Rectal smooth muscle tissue (tissue), 1 donor: ENCODE data around the gene WNK2.
"Not testable (repeated sequence)": the region's sequence is repeated elsewhere in the genome, so short reads cannot be mapped to it uniquely, and the experiment has no call there.

ENCODE experiments used
- H3K27ac ChIP-seq: one replicate; pipeline ENCODE4 v1.7.0; 2013; ENCODE audit warnings: low read depth, low read length, inconsistent platforms
- H3K27me3 ChIP-seq: one replicate; pipeline ENCODE4 v1.7.0; 2013; ENCODE audit warnings: low read length; ENCODE audit not compliant: control insufficient read depth, insufficient read depth
- H3K36me3 ChIP-seq: one replicate; pipeline ENCODE4 v1.7.0; 2013; ENCODE audit warnings: low read length; ENCODE audit not compliant: control insufficient read depth, insufficient read depth
- H3K4me1 ChIP-seq: one replicate; pipeline ENCODE4 v1.7.0; 2013; ENCODE audit warnings: low read length; ENCODE audit not compliant: control insufficient read depth, insufficient read depth
- H3K4me3 ChIP-seq: one replicate; pipeline ENCODE4 v1.7.0; 2013; ENCODE audit warnings: low read length
- H3K9ac ChIP-seq: one replicate; pipeline ENCODE4 v1.7.0; 2013; ENCODE audit warnings: low read length

WNK2 gene

GRCh38 chr9:93308676-93309075, 124.7 kb downstream of the WNK2 start:
- Histone ChIP-seq H3K4me1 (no peaks in the 10 kb centered on the region), H3K4me3 (no peak overlapping the region), H3K27ac (no peak overlapping the region), H3K27me3 (no peaks in the 10 kb centered on the region), H3K9ac (no peak overlapping the region), H3K36me3 (peaks cover 3% of the 10 kb centered on the region)

GRCh38 chr9:93309889-93310425, 126.0 kb downstream of the WNK2 start:
- Histone ChIP-seq H3K27ac (no peak overlapping the region), H3K4me1 (no peaks in the 10 kb centered on the region), H3K27me3 (no peaks in the 10 kb centered on the region), H3K4me3 (no peak overlapping the region), H3K9ac (no peak overlapping the region), H3K36me3 (peaks cover 5% of the 10 kb centered on the region)

GRCh38 chr9:93315118-93315517, 131.2 kb downstream of the WNK2 start:
- Histone ChIP-seq H3K4me1 (no peaks in the 10 kb centered on the region), H3K27me3 (no peaks in the 10 kb centered on the region), H3K27ac (no peak overlapping the region), H3K4me3 (no peak overlapping the region), H3K36me3 (peaks cover 11% of the 10 kb centered on the region), H3K9ac (no peak overlapping the region)

- no peaks in the 10 kb centered on the region for H3K4me1 ChIP-seq
- no peak overlapping the region for H3K9ac ChIP-seq
- H3K27me3 ChIP-seq, result no peaks in the 10 kb centered on the region
- no peak overlapping the region for H3K4me3 ChIP-seq
- H3K27ac ChIP-seq, result no peak overlapping the region
- peaks cover 11% of the 10 kb centered on the region for H3K36me3 ChIP-seq
These were observed 132.0 kb downstream of the WNK2 start for GRCh38 chr9:93315960-93316359.

GRCh38 chr9:93316726-93317494, 133.0 kb downstream of the WNK2 start:
- H3K36me3 ChIP-seq, result peaks cover 11% of the 10 kb centered on the region
- H3K4me1 ChIP-seq, result no peaks in the 10 kb centered on the region
- H3K27ac ChIP-seq, result no peak overlapping the region
- H3K27me3 ChIP-seq, result no peaks in the 10 kb centered on the region
- H3K9ac ChIP-seq, result no peak overlapping the region
- H3K4me3 ChIP-seq, result no peak overlapping the region

- H3K4me3 ChIP-seq, result no peak overlapping the region
- no peak overlapping the region for H3K9ac ChIP-seq
- peaks cover 11% of the 10 kb centered on the region for H3K36me3 ChIP-seq
- H3K27me3 ChIP-seq, result no peaks in the 10 kb centered on the region
- H3K27ac ChIP-seq, result no peak overlapping the region
- H3K4me1 ChIP-seq, result no peaks in the 10 kb centered on the region
These were observed 133.7 kb downstream of the WNK2 start for GRCh38 chr9:93317495-93318094.

- Histone ChIP-seq H3K4me1 (no peaks in the 10 kb centered on the region), H3K36me3 (peaks cover 11% of the 10 kb centered on the region), H3K9ac (no peak overlapping the region), H3K27ac (no peak overlapping the region), H3K4me3 (no peak overlapping the region), H3K27me3 (no peaks in the 10 kb centered on the region)
These were observed 134.5 kb downstream of the WNK2 start for GRCh38 chr9:93318480-93318879.

GRCh38 chr9:93319301-93319991, 135.5 kb downstream of the WNK2 start:
- no peak overlapping the region for H3K9ac ChIP-seq
- no peaks in the 10 kb centered on the region for H3K4me1 ChIP-seq
- H3K27me3 ChIP-seq, result no peaks in the 10 kb centered on the region
- no peak overlapping the region for H3K4me3 ChIP-seq
- no peak overlapping the region for H3K27ac ChIP-seq
- H3K36me3 ChIP-seq, result peaks cover 11% of the 10 kb centered on the region

- Histone ChIP-seq H3K4me3 (no peak overlapping the region), H3K36me3 (peaks cover 9% of the 10 kb centered on the region), H3K27ac (no peak overlapping the region), H3K4me1 (no peaks in the 10 kb centered on the region), H3K9ac (no peak overlapping the region), H3K27me3 (no peaks in the 10 kb centered on the region)
These were observed 136.1 kb downstream of the WNK2 start for GRCh38 chr9:93319992-93320500.

- H3K4me1 ChIP-seq, result no peaks in the 10 kb centered on the region
- H3K27ac ChIP-seq, result no peak overlapping the region
These were observed 136.8 kb downstream of the WNK2 start for GRCh38 chr9:93320591-93321219.

GRCh38 chr9:93321220-93321610, 137.3 kb downstream of the WNK2 start:
- Histone ChIP-seq H3K27me3 (no peaks in the 10 kb centered on the region), H3K36me3 (peaks cover 9% of the 10 kb centered on the region), H3K4me3 (no peak overlapping the region), H3K4me1 (no peaks in the 10 kb centered on the region), H3K27ac (no peak overlapping the region), H3K9ac (no peak overlapping the region)

More at GRCh38 chr9:93320591-93321219, 136.8 kb downstream of the WNK2 start:
- H3K36me3 ChIP-seq, result peaks cover 9% of the 10 kb centered on the region
- H3K27me3 ChIP-seq, result no peaks in the 10 kb centered on the region
- H3K4me3 ChIP-seq, result no peak overlapping the region
- no peak overlapping the region for H3K9ac ChIP-seq

GRCh38 chr9:93323446-93323954, 139.6 kb downstream of the WNK2 start:
- not testable (repeated sequence) for H3K36me3 ChIP-seq, H3K9ac ChIP-seq, H3K4me1 ChIP-seq, H3K4me3 ChIP-seq, H3K27me3 ChIP-seq, H3K27ac ChIP-seq
